Measurements from ENCODE around the gene CFAP90.

- TF ChIP-seq CTCF (IDR thresholded peaks at IDR 0.05; ENCODE audit: insufficient read depth, low read length, poor library complexity, severe bottlenecking): no peak
- TF ChIP-seq EZH2phosphoT487 (conservative IDR thresholded peaks at IDR 0.05; ENCODE audit: low read length): no peak
These were observed 4.7 kb upstream of the CFAP90 start for GRCh38 chr5:7855611-7856010.
